BJ (cell line): ENCODE measurements around the gene RRBP1. TPM values are rescaled to one million over a fixed set of nuclear protein-coding genes. Genes with fewer than 3 reads are reported as not detected.

Experiments
- CTCF ChIA-PET: fragments of 350-600 bp; formaldehyde crosslinking; extraction: SDS; loops from one replicate; lab custom pipeline; 2021; ENCODE audit warnings: antibody characterized with exemption, inconsistent platforms; lab: Yijun Ruan, JAX
- POLR2A ChIA-PET: fragments of 300-600 bp; sonication (Branson Sonifier 250); formaldehyde crosslinking; extraction: SDS; loops from one replicate; lab custom pipeline; 2021; ENCODE audit warnings: antibody characterized with exemption; lab: Charles Lee
- DNase-seq: peaks from one replicate; pipeline ENCODE4 v3.0.0-alpha.2; 2011; ENCODE audit warnings: low read depth
- H3K27me3 ChIP-seq: 2 replicates; pipeline ENCODE4 v1.6.0; 2011; ENCODE audit warnings: low read length; ENCODE audit not compliant: control insufficient read depth, insufficient read depth
- H3K36me3 ChIP-seq: 2 replicates; pipeline ENCODE4 v1.5.1; 2011; ENCODE audit warnings: low read length; ENCODE audit not compliant: control insufficient read depth, insufficient read depth
- H3K4me3 ChIP-seq: 2 replicates; pipeline ENCODE4 v1.5.1; 2011; ENCODE audit warnings: low read depth, mild to moderate bottlenecking, control low read depth, low read length
- polyA plus RNA-seq: library from polyadenylated mRNA; depleted of rRNA; stranded (reverse); fragments of >200 nt; gene quantifications from 2 replicates; pipeline ENCODE4 v1.2.3, GENCODE V29; 2011
- TF ChIP-seq, protein P1 (sequence below): IDR thresholded peaks from 2 replicates; pipeline ENCODE4 v1.5.1; 2011; ENCODE audit warnings: low read depth, mild to moderate bottlenecking, control low read depth, inconsistent platforms, low read length, moderate library complexity; ENCODE audit not compliant: insufficient read depth

Gene RRBP1
- polyA plus RNA-seq, 1 experiment = 98.7 TPM

DNA sequence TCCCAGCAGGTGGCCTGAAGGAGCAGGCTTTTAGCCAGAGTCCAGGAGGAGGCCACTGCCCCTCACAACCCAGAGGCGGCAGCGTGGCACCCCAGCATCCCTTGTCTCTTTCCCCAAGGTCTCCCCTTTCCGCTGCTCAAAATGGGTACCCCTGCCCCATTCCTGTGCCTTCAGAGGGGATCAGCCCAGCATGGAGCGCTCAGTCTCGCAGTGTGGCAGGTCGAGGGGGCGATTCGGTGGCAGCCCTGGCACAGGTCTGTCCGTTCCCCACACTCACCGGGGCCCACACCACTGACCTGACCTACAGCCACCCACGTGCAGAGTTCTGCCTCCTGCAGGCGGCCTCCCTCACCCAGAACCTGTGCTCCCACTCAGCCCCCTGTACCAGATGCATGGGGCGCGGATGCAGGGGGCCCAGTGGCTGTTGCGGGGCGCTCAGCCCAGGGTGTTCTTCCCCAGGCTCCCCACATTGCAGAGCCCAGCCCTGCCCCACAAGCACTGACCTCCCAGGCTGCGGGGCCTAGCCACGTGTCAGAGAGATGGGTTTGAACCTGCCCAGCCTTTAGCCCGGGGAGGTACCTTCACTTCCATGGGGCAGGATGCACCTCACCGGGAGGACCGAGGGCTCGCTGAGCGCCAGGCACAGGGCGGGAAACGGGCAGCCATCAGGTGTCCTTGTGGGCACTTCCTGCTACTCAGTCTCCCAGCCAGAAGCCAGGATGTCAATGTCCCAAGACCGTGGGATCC is 70.3 kb downstream of the RRBP1 start:
- peaks cover 44% of the 10 kb centered on the region for H3K36me3 ChIP-seq
- POLR2A ChIA-PET = no interaction called here
- CTCF ChIA-PET = interaction anchor here (0.8 to 2.4 kb wide), 6 partner anchors 10 to 664 kb away, joined by 3 to 17 read pairs (median 4); no protein-coding TSS in a partner anchor
- DNase-seq = no peak
- no peak overlapping the region for H3K4me3 ChIP-seq
- TF ChIP-seq, protein P1, sequence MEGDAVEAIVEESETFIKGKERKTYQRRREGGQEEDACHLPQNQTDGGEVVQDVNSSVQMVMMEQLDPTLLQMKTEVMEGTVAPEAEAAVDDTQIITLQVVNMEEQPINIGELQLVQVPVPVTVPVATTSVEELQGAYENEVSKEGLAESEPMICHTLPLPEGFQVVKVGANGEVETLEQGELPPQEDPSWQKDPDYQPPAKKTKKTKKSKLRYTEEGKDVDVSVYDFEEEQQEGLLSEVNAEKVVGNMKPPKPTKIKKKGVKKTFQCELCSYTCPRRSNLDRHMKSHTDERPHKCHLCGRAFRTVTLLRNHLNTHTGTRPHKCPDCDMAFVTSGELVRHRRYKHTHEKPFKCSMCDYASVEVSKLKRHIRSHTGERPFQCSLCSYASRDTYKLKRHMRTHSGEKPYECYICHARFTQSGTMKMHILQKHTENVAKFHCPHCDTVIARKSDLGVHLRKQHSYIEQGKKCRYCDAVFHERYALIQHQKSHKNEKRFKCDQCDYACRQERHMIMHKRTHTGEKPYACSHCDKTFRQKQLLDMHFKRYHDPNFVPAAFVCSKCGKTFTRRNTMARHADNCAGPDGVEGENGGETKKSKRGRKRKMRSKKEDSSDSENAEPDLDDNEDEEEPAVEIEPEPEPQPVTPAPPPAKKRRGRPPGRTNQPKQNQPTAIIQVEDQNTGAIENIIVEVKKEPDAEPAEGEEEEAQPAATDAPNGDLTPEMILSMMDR = peak; percentile 55
- H3K27me3 ChIP-seq = no peaks in the 10 kb centered on the region

DNA sequence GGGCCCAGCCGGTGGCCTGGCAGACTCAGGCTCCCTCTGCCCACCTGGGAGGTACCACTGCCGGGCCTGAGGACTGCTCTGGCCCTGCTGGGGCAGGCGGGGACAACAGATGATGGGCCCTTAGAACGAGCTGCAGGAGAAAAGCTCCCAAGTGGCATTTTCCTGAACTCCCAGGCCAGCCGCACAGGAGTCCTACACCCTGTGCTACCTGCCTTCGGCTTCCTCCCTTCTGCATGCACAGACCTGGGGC is 70.8 kb downstream of the RRBP1 start:
- Histone ChIP-seq H3K36me3 (peaks cover 40% of the 10 kb centered on the region), H3K27me3 (no peaks in the 10 kb centered on the region), H3K4me3 (no peak overlapping the region)
- no peak for DNase-seq
- CTCF ChIA-PET = interaction anchor here (0.6 to 2.4 kb wide), 10 partner anchors 9 to 757 kb away, joined by 3 to 17 read pairs (median 4); no protein-coding TSS in a partner anchor
- POLR2A ChIA-PET = no interaction called here
- TF ChIP-seq, protein P1 = no peak

DNA sequence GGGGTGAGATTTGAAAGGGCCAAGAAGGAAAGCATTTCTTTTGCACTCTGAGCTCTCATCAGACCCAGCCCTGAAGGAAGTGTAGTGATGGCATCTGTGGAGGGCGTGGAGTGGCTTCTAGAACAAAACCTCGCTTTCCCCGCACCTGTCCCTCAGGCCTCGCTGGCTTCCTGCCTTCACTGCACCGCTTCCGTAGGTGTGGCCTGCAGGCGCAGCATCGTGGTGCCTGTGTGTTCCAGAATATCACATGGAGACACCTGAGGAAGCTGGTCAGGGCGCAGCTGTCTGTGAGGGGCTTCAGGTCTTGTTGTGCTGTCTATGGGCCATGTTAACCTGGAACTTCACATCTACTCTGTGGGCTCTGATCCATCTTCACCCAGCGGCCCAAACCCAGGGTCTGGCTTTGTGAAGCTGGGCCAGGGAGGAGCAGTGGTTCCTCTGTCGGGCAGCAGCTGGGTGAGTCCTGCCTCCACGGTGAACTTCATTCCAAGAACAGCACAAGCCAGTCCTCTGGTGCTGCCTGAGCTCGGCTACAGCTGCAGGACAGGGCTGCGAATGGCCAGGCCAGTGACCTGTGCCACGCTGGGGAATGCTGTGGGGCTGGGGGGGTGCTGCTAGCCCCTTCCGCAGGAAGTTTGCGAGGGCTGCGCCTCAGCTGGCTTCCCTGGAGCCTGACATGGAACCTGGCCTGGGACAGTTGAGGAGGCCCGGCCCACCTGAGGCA is 71.3 kb downstream of the RRBP1 start:
- peaks cover 36% of the 10 kb centered on the region for H3K36me3 ChIP-seq
- no peaks in the 10 kb centered on the region for H3K27me3 ChIP-seq
- H3K4me3 ChIP-seq = no peak overlapping the region
- ChIA-PET CTCF (interaction anchor here (0.6 to 2.4 kb wide), 13 partner anchors 9 to 757 kb away, joined by 3 to 17 read pairs (median 4); no protein-coding TSS in a partner anchor), POLR2A (interaction anchor here (0.8 kb wide), 1 partner anchor 16 kb away, joined by 3 read pairs; no protein-coding TSS in a partner anchor)
- no peak for DNase-seq
- TF ChIP-seq, protein P1 = no peak

DNA sequence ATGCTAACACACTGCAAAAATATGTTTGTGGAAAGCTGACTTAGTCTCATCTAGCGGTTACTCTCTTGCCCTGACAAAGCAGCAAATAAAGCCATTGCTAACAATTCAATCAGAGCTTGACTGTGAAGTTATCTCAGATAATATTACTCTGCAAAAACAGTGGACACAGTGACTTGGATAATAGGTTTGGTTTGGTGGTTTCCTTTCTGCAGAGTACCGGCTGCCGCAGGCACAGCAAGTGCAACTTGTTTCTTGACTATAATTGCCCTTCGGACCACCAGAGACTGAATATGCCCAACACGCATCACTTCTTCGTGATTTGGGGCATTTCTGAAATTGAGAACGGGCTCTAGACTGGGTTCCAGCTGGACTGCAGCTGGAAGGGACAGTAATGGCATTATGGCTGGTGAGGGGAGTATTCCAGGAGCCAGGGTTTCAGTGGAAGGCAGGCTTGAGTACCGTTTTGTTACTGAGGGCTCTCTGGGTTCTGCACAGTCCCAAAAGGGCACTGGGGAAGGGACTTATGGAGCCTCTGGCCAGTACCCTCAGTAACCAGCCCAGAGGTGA is 72.1 kb downstream of the RRBP1 start:
- DNase-seq = no peak
- TF ChIP-seq, protein P1 = no peak
- ChIA-PET CTCF (interaction anchor here (1.2 to 2.4 kb wide), 9 partner anchors 8 to 329 kb away, joined by 3 to 17 read pairs (median 4); no protein-coding TSS in a partner anchor), POLR2A (interaction anchor here (0.5 to 0.8 kb wide), 2 partner anchors 15 to 79 kb away, joined by 3 read pairs; partner anchors contain the start of gene BFSP1)
- Histone ChIP-seq H3K27me3 (no peaks in the 10 kb centered on the region), H3K36me3 (peaks cover 33% of the 10 kb centered on the region), H3K4me3 (no peak overlapping the region)
